Measurements from ENCODE around the gene RBFOX2.

The RBFOX2 gene

DNA sequence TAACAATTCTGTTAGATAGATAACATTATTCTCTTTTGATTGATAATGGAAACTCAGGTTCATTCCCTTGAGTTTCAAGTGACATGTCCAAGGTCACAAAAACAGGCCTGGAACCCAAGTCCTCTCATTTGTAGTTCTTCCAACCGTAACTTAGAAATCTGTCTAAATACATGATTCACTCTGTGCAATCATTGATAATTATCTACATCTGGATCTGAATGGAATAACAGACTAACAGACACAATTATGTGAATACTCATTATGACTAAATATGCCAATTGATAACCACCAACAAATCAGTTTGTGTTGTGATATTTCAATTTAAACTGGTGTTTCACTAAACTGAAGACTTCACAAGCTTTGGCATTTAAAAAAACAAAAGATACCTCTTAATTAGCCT, 71.0 kb downstream of the RBFOX2 start:
- POLR2A ChIA-PET: no interaction called here

DNA sequence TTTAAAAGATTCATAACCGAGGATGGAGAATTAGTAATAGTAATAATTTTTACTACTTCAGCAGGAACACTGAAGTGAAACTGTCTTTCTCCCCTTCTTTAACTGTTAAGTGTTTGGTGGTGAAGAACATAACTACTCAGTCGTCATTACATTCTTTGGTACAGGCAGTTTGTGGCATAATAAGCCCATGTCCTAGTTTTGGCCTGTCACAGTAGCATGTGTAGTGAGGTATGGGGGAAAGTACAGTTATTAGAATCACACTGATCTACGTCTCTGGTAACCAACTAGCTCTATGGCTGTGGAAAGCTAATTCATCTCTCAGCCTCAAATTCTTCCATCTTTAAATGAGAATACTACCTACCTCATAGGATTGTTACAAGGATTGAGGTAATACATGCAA, 71.8 kb downstream of the RBFOX2 start:
- CTCF ChIA-PET: interaction anchor here (1.3 kb wide), 1 partner anchor 109 kb away, joined by 3 read pairs; no protein-coding TSS in a partner anchor
- POLR2A ChIA-PET: no interaction called here
- TF ChIP-seq, protein P1, sequence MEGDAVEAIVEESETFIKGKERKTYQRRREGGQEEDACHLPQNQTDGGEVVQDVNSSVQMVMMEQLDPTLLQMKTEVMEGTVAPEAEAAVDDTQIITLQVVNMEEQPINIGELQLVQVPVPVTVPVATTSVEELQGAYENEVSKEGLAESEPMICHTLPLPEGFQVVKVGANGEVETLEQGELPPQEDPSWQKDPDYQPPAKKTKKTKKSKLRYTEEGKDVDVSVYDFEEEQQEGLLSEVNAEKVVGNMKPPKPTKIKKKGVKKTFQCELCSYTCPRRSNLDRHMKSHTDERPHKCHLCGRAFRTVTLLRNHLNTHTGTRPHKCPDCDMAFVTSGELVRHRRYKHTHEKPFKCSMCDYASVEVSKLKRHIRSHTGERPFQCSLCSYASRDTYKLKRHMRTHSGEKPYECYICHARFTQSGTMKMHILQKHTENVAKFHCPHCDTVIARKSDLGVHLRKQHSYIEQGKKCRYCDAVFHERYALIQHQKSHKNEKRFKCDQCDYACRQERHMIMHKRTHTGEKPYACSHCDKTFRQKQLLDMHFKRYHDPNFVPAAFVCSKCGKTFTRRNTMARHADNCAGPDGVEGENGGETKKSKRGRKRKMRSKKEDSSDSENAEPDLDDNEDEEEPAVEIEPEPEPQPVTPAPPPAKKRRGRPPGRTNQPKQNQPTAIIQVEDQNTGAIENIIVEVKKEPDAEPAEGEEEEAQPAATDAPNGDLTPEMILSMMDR (IDR thresholded peaks at IDR 0.05; ENCODE audit: control extremely low read depth, extremely low read depth, low read depth, missing control alignments): no peak
- no peak for DNase-seq (ENCODE audit: extremely low spot score)

More for the DNA sequence above, 71.0 kb downstream of the RBFOX2 start:
- TF ChIP-seq, protein P1 (IDR thresholded peaks at IDR 0.05; ENCODE audit: control extremely low read depth, extremely low read depth, low read depth, missing control alignments): no peak
- DNase-seq (ENCODE audit: extremely low spot score): no peak
- CTCF ChIA-PET: interaction anchor here (1.3 kb wide), 1 partner anchor 108 kb away, joined by 3 read pairs; no protein-coding TSS in a partner anchor

DNA sequence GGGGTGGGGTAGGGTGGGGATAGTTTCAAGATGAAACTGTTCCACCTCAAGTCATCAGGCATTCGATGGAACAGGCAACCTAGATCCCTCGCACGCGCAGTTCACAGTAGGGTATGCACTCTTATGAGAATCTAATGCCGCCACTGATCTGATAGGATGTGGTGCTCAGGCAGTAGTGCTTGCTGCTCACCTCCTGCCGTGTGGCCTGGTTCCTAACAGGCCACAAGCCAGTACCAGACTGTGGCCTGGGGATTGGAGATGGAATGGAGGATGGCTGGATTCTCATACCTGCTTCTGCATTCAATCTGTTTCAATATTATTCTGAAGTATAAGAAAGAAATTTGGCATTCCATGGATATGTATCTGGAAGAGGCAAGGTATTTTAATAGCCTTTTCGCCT, 73.1 kb downstream of the RBFOX2 start:
- DNase-seq (ENCODE audit: extremely low spot score): no peak
- CTCF ChIA-PET: interaction anchor here (1.3 kb wide), 1 partner anchor 25 kb away, joined by 3 read pairs; no protein-coding TSS in a partner anchor
- TF ChIP-seq, protein P1 (IDR thresholded peaks at IDR 0.05; ENCODE audit: control extremely low read depth, extremely low read depth, low read depth, missing control alignments): no peak
- POLR2A ChIA-PET: no interaction called here

DNA sequence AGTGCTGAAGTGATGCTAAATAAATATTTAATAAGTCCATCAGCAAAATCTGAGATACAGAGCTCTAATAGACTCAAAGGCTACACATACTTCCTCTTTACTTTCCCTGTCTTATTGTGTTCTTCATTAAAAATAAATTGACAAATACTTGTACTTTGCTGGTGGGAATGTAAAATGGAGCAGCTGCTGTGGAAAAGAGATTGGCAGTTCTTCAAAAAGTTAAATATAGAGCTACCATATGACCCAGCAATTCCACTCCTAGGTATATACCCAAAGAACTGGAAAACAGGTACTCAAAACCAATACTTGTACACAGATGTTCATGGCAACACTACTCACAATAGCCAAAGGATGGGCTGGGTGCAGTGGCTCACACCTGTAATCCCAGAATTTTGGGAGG, 76.0 kb downstream of the RBFOX2 start:
- ChIA-PET CTCF (interaction anchor here (1.2 to 1.6 kb wide), 3 partner anchors 9 to 172 kb away, joined by 3 to 7 read pairs (median 5); no protein-coding TSS in a partner anchor), POLR2A (no interaction called here)
- TF ChIP-seq, protein P1 (IDR thresholded peaks at IDR 0.05; ENCODE audit: control extremely low read depth, extremely low read depth, low read depth, missing control alignments): no peak
- no peak for DNase-seq (ENCODE audit: extremely low spot score)

DNA sequence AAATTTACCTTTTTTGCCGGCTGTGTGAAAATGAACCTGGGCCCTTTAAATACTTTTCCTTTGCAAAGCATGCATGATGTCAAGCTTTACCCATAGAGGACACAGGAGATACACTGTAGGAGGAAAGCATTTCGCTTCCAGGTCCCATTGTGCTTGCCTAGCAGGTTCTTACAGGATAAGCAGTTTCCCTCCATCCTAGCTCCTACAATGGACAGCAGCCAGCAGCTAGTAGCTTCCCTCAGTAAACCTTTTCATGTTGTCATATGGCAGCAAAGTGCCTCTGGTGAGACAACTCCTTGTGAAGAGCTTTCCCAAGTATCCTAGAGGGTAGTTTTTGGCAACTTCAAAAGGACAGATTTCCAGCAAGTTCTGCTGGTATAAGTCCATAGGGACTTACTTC, 78.4 kb downstream of the RBFOX2 start:
- TF ChIP-seq, protein P1 (IDR thresholded peaks at IDR 0.05; ENCODE audit: control extremely low read depth, extremely low read depth, low read depth, missing control alignments): no peak
- ChIA-PET CTCF (interaction anchor here (1.6 kb wide), 1 partner anchor 11 kb away, joined by 4 read pairs; no protein-coding TSS in a partner anchor), POLR2A (no interaction called here)
- no peak for DNase-seq (ENCODE audit: extremely low spot score)

DNA sequence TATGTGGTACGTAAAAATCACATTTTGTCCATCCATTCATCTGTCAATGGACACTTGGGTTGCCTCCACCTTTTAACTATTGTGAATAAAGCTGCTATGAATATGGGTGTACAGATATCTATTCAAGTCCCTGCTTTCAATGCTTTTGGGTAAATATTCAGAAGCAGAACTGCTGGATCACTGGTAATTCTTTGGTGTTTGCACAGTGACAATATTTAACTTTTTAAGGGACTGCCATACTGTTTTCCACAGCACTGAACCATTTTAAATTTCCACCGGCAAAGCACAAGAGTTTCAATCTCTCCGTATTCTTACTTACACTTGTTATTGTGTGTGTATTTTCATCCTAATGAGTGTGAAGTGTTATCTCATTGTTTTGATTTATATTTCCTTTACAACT, 79.4 kb downstream of the RBFOX2 start:
- CTCF ChIA-PET: no interaction called here
- TF ChIP-seq, protein P1 (IDR thresholded peaks at IDR 0.05; ENCODE audit: control extremely low read depth, extremely low read depth, low read depth, missing control alignments): no peak
- no peak for DNase-seq (ENCODE audit: extremely low spot score)
- POLR2A ChIA-PET: no interaction called here
